GM21529 (cell line): ENCODE data around the gene POGK.
A peak's percentile ranks its signal among the peaks of the same experiment; 100 is the strongest.
"Not testable (repeated sequence)": the region's sequence is repeated elsewhere in the genome, so short reads cannot be mapped to it uniquely, and the experiment has no call there.

Experiments
- ATAC-seq: cut with Tn5 transposase; IDR thresholded peaks from one replicate; pipeline ENCODE4 v1.9.1; 2021; ENCODE audit not compliant: unreplicated experiment

The POGK gene, protein sequence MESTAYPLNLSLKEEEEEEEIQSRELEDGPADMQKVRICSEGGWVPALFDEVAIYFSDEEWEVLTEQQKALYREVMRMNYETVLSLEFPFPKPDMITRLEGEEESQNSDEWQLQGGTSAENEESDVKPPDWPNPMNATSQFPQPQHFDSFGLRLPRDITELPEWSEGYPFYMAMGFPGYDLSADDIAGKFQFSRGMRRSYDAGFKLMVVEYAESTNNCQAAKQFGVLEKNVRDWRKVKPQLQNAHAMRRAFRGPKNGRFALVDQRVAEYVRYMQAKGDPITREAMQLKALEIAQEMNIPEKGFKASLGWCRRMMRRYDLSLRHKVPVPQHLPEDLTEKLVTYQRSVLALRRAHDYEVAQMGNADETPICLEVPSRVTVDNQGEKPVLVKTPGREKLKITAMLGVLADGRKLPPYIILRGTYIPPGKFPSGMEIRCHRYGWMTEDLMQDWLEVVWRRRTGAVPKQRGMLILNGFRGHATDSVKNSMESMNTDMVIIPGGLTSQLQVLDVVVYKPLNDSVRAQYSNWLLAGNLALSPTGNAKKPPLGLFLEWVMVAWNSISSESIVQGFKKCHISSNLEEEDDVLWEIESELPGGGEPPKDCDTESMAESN

DNA sequence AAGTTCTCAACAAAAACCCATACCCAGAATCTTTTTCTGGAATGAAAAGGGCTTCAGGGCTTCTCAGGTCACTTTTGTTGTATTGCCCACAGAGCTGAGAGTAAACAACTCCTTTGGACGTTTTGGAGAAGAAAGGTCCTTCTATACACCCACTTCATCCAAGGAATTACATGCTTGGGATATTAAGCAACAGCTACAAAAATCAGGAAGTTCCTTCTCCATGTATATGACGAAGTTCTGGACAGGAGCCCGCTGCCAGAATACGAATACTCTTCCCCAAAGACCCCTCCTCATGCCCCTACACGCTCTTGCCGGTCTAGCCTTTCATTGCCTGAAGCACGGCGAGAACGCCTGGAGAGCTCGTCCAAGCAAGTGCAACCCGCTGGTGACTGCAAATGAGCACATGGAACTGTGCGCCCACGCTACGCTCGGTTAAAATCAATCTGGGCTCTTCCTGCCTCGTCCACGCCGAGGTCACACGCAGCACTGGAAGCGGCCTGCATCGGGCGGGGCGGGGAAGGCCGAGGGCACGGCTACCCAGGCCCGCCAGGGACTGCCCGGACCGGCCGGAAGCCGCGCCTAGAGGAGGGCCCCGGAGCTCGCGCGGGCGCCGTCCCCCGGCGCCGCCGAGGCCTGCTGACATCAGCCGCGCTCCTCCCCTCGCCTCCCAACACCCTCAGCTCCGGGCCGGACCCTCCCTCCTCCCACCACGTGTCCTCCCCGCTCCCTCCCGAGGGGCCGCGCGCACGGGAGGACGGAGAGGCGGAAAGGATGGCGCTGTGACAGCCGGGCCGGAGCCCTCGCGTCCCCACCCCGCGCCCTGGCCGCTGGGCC, at the start of gene POGK:
TSS of gene POGK (plus strand) at position 710 of the 834 bp plus-strand sequence. CDS start 1,482 bp downstream, outside the sequence.
- ATAC-seq, result peak; percentile 94

DNA sequence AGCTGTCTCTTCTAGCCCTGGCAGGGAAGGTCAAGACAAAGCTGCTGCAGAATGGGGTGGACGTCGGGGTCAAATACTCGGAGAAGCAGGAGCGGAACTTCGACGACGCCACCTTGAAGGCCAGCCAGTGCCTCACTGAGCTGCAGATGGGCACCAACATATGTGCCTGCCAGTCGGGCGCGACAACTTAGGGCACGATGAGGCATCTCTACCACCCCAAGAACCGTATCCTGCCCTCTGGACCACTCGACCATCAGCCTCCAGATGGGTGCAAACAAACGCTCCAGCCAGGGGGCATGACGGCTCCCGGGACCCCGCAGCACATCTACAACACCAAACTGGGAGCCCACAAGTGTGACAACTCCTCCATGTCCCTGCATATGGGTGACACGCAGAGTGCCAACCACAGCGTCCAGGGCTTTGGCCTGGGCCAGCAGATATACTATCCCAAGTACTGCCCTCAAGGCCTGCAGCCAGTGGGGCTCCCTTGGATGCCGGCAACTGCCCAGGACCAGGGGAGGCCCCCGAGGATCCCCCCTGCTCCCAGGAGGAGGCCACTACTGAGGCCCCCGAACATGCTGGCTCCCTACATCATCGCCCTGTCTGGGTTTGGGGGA, 42.5 kb upstream of the POGK start:
- no peak for ATAC-seq

DNA sequence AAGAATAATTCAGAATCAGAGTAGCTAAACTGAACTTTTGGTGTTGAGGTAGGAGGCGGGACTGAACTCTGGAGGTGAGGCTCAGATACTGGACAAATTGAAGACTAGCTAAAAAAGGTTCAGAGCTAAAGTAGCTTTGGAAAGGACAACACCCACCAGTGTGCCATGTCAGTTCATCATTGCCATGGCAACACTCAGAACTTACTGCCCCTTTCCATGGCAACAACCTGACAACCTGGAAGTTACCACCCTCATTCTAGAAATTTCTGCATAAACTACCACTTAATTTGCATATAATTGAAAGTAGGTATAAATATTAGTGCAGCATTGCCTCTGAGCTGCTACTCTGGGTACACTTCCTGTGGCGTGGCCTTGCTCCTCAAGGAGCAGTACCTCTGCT, 30.3 kb upstream of the POGK start:
- ATAC-seq, result no peak

DNA sequence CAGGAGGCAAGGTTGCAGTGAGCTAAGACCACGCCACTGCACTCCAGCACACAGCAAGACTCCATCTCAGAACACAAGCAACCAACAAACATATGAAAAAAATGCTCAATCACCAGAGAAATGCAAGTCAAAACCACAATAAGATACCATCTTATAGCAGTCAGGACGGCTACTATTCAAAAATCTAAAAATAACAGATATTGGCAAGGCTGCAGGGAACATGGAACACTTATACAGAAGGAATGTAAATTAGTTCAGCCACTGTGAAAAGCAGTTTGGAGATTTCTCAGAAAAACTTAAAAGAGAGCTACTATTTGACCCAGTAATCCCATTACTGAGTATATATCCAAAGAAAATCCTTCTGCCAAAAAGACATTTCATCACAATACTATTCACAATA, 27.6 kb upstream of the POGK start:
- no peak for ATAC-seq

DNA sequence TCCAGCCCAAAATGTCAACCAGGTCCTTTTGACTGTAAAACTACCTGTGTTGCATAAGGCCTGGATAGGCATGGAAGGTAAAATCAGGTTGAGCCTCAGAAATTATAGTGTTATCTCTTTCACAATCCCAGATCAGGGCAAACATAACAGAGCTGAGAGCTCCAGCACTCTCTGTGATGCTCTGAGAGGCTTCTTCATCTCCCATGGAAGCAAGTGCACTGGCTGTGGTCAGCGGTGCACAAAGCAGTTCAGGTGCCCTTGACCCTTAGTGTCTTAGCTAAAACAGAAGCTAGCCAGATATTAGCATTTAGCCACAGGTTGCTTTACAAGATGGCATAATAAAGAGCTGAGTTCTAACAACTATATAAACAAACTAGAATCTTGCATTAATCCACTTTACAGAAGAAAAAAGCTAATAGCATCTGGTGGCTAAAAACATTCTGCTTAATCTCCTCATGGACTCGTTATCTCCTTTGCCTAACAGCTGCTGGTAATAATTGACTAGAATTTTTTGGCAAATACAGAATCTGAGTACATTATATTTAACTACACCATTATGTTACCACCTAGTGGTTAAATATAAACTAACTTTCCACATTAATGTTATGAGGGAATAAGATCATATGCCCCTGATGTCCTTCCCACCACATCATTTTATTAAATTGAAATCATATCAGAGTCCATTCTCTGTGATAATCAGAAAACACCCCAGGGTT, 25.6 kb upstream of the POGK start:
- no peak for ATAC-seq

DNA sequence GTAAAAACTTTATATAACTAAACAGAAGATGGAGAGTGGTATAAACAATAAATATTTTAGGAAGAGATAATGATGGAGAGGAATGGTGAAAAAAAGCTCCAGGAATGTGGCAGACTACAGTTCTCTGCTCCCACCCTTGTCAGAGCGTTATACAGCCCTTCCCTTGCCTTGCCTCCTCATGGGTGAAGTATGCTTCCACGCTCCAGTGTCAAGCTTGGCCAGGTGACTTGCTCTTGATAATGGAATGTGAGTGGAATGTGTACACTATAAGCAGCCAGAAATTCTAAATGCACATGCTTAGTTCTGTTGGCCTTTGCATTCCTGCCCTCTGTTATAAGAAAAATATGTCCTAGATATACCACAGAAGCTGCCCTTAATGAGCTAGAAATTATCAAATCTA, 24.7 kb upstream of the POGK start:
- no peak for ATAC-seq

DNA sequence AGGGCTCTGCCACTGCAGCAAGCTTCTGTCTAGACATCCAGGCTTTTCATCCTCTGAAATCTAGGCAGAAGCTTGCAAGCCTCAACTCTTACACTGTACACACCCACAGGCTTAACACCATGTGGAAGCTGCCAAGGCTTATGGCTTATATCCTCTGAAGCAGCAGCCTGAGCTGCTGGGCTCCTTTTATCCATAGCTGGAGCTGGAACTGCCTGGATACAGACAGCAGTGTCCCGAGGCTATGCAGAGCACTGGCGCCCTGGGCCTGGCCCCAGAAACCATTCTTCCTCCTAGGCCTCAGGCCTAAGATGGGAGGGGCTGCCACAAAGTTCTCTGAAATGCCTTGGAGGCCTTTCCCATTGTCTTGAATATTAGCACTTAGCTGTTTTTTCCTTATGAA, 19.3 kb upstream of the POGK start:
- ATAC-seq, result no peak

DNA sequence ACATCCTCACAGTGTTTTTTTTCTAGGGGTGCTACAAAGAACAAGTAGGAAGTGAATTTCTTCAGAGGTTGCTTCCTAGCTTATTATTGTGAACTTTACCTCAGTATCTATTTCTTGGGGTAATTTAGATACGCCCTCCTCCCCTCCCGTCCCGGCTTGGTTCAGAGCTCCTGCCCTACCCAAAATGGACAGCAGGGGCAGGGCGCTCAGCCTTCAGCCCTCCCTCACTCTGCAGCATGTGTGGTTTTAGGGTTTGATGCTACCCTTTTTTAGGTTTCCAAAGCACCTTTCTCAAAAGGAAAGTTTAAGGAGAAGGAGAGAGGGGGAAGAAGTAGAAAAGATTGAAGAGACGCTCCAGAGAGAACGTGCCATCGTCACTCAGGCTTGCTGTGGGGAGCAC, 16.9 kb upstream of the POGK start:
- ATAC-seq, result no peak

DNA sequence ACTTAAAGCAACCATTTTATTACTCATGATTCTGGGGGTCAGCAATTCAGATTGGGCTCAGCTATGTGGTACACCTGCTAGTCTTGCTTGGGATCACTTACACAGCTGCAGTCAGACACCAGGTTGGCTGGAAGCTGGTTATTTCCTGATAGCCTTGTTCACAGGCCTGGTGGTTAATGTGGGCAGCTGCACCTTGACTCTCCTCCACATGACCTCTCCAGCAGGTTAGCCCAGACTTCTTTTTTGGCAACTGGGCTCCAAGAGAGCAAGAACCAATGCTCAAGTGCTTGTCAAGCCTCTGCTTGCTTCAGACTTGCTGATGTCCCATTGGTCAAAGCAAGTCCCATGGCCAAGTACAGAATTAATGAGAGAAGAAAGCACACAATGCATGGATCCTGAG, 11.8 kb upstream of the POGK start:
- no peak for ATAC-seq

DNA sequence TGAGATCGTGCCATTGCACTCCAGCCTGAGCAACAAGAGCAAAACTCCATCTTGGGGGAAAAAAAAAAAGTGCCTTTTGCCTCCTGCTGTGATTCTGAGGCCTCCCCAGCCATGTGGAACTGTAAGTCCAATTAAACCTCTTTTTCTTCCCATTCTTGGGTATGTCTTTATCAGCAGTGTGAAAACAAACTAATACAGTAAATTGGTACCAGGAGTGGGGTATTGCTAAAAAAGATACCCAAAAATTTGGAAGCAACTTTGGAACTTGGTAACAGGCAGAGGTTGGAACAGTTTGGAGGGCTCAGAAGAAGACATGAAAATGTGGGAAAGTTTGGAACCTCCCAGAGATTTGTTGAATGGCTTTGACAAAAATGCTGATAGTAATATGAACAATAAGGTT, 9.5 kb upstream of the POGK start:
- ATAC-seq, result not testable (repeated sequence)

DNA sequence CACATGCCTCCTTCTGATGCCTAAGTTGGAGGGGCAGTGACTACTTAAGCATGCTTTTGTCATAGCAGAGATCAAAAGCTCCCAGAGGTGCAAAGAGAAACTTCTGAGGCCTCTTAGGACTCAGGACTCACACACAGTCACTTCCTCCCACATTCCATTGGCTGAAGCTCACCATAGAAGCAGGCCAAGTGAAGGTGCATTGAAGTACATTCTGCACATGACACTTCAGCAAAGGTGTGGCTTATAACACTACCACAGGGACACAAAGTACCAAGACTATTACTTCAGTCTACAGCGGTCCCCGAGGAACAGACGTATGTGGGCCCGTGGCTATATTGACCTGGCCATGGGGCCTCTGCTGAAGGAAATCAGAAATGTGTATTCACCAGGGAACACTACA, 2.5 kb upstream of the POGK start:
- no peak for ATAC-seq

DNA sequence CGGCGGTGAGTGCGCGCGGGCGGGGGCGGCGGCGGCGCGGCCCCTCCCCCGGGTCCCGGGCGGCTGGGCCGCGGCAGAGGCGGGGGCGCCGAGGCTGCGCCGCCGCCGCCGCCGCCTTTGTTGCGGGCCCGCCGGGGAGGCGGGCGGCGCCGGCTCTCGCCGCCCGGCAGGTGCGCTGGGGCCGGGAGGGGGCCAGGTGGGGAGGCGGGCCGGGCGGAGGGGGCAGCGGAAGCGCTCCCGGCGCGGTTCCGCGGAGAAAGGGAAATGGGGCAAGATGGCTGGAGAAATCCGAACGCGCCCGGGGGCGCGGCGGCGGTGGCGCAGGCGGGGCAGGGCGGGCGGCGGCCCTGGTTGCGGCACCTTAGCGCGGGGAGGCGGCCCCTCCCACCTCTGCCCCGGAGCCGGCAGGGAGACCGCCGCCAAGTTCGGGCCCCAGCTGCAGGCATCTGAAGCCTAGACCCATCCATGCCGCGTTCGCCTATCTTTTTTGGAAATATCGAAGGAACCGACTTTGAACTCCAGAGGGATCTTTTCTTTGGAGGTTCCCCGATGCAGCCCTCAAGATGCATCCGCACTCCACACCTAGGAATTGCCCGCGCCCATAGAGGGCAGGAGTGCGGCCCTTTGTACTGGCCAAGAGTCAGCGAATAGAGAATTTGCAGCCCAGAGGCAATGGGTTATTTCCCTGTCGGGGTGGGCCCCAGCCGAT, 479 bp downstream of the POGK start:
- peak; percentile 37 for ATAC-seq

DNA sequence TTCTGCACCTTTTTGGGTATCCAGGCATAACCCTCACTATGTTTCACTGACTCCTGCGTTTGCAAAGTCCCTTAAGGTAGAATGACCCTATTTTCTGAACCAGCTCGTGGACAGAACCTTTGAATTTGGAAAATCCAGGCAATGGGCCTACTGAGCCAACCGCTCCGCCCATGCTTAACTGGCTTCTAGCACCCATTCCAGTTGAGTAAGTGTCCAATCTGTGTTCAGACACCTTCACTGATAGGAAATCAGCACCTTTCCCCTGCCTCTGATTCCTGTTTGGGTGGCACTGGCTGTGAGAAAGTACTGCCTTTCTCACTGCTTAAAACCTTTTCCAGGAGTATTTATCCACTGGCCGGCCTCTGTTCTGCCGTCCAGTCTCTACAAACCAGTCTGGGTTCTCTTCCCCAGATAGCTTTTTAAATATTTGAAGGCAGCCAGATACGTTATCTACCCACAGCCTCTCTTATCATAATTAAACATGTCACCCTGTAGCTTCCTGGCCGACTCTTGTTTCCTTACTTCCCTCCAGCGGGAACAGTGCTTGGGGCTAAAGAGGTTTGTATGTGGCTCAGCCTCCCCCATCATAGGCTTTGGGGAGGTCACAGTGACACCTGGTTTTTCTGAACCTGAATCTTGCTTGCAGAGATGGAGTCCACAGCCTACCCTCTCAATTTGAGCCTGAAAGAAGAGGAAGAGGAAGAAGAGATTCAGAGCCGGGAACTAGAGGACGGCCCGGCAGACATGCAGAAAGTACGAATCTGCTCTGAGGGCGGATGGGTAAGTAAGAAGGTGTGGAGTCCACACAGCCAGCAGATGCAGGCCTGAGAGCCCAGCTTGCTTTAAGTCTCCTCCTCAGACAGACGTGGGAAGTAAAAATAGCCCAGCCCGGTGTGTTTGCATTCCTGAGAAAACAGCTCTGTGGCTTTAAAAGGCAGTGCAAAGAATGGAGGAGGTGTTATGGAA, 1.3 kb downstream of the POGK start:
- ATAC-seq, result no peak

DNA sequence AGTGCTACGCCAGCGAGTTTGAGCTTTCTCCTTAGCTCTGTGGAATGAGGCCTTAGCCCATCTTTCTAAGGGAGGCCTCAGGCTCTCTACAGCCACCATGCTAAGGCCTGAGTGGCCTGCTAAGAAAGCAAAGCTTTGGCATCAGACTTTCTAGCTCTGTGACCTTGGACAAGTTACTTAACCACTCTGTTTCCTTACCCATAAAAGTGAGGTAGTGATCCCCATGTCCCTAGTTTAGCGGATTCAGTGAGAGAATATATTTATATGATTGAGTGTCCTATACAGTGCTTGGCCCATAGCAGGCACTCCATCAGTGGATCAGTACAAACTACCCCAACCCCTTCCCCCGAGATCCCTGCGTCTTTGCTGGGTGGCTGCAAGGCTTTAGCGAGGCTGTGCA, 4.0 kb downstream of the POGK start:
- ATAC-seq, result no peak

DNA sequence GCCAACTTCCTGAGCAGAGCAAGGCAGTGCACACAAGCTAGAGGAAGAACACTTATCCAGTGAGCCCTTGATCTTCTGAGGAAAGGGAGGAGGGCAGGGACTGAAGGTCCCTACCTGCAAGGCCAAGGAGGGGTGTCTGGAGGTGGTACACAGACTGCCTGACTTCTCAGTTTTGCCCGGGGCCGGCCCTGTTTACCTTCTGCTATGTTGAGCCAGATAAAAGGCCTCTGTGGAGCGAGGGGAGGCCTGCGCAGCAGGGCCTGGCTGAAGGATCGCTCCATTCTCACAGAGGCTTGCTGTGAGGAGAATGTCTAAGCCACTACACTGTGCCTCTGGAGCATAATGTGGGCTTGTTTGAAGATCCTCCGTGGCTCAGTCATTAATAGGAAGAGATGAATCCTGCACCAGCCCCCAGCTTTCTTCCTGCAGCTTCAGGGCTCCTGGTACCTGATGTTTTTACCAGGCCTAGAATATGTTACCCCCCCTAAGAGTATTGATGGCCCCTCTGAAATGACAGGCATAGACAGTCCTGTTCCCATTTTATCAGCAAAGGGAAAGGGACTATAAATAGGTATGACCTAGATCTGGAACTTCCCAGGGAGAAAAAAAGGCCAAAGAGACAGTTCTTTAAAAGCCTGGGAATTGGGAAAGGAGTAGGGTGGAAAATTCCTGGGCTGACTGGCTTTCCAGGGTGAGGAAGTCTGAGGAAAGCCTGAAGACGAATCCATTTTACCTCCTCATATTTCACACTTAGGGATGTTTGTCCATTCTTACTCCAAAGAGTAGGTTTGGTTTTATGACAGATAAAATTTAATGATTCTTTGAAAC, 4.7 kb downstream of the POGK start:
- no peak for ATAC-seq

DNA sequence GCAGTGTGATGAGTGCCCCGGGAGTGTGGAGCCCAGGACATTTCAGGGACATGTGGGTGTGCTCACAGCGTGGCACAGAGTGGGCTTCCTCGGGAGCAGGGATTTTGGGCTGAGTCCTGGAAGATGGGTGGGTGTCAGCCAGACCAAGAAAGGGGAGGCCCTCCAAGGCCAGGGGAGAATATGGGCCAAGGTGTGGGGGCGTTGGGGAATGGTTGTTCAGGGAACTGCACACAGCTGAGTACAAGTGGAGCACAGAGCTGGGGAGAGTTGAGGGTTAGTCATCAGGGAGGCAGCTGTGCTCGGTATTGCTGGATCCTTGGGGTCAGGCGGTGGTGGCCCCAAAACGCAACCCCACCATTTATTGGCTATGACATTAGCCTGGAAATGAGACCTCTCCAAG, 5.5 kb downstream of the POGK start:
- no peak for ATAC-seq

DNA sequence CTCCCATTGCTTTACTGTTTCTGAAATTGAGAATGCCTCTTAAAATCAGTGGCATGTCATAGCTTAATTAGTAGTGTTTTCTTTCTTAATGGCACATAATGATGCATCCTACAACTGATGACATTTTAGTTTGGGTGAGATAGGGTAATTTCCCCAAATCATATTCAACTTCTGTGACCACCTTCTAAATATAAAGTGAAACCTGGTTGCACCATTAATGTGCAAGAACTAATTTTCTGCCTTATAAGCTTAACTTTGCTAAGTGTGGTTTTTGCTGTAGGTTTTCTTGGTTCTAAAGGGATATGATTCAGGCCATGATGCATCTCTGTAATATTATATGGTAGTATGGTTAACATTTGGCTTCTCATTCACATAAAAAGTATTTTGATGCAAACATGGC, 8.9 kb downstream of the POGK start:
- ATAC-seq, result no peak

DNA sequence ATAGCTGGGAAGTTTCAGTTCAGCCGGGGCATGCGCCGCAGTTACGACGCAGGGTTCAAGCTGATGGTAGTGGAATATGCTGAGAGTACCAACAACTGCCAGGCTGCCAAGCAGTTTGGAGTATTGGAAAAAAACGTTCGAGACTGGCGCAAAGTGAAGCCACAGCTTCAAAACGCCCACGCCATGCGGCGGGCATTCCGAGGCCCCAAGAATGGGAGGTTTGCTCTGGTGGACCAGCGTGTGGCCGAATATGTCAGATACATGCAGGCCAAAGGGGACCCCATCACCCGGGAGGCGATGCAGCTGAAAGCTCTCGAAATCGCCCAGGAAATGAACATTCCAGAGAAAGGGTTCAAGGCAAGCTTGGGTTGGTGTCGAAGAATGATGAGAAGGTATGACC, 9.9 kb downstream of the POGK start:
- no peak for ATAC-seq
